Tibial nerve (tissue), 4 donors: ENCODE measurements around the gene POLDIP2. TPM values are rescaled to one million over a fixed set of nuclear protein-coding genes. Genes with fewer than 3 reads are reported as not detected.

ENCODE experiments used
- DNase-seq, 2 donors: peaks; one replicate each; pipeline ENCODE4 v3.0.0-alpha.2; 2019; ENCODE audit warnings: low spot score in 2 of 2
- H3K27ac ChIP-seq, 4 donors: fragments of 200-600 bp; sonication (generic) in 3 of 4; one replicate each; pipeline ENCODE4 v1.5.1; 2017 to 2019; ENCODE audit warnings: mild to moderate bottlenecking in 1 of 4
- H3K27me3 ChIP-seq, 2 donors: fragments of 200-600 bp; sonication (generic) in 1 of 2; one replicate each; pipeline versions ENCODE4 v1.5.1 to v1.6.0; 2017 to 2019
- H3K36me3 ChIP-seq, 3 donors: fragments of 200-600 bp; sonication (generic); one replicate each; pipeline ENCODE4 v1.5.1; 2018 to 2019
- H3K4me1 ChIP-seq, 4 donors: fragments of 200-600 bp; sonication (generic) in 3 of 4; one replicate each; pipeline ENCODE4 v1.5.1; 2017 to 2019
- H3K4me3 ChIP-seq, 4 donors: fragments of 200-600 bp; sonication (generic) in 3 of 4; one replicate each; pipeline ENCODE4 v1.5.1; 2017 to 2019; ENCODE audit warnings: mild to moderate bottlenecking in 1 of 4, moderate library complexity in 1 of 4
- H3K9me3 ChIP-seq, 4 donors: fragments of 200-600 bp; sonication (generic) in 3 of 4; one replicate each; pipeline ENCODE4 v1.5.1; 2017 to 2019
- EP300 ChIP-seq, 2 donors: sonication (generic); formaldehyde crosslinking; IDR thresholded peaks; one replicate each; pipeline ENCODE4 v1.6.1; 2017; ENCODE audit warnings: antibody characterized with exemption in 2 of 2, mild to moderate bottlenecking in 1 of 2
- POLR2A ChIP-seq, 2 donors: fragments of 450-650 bp; IDR thresholded peaks; one replicate each; pipeline ENCODE4 v1.6.1; 2017; ENCODE audit warnings: antibody characterized with exemption in 2 of 2, mild to moderate bottlenecking in 2 of 2, moderate library complexity in 2 of 2
- WGBS, 2 donors: methylation state at CpG; one replicate each; pipeline ENCODE4 v1.1.5; 2018; 5-methylcytosine and 5-hydroxymethylcytosine counted together
- total RNA-seq, 4 donors: library from RNA; depleted of rRNA; stranded (reverse); fragments of >200 nt; gene quantifications; one replicate each; pipeline ENCODE4 v1.1.0, GENCODE V29; 2016
- TF ChIP-seq, protein P1 (sequence below), 5 experiments: fragments of 200-600 bp in 3 of 5; fragments of 450-650 bp in 2 of 5; sonication (generic) in 3 of 5; IDR thresholded peaks; one replicate each; pipeline ENCODE4 v1.5.1; 2016 to 2019; ENCODE audit warnings: antibody characterized with exemption in 5 of 5, mild to moderate bottlenecking in 3 of 5, moderate library complexity in 2 of 5

The POLDIP2 gene
- total RNA-seq, 4 donors from 2014 or later: 56.5 to 87.9 (median 66.6) TPM

DNA sequence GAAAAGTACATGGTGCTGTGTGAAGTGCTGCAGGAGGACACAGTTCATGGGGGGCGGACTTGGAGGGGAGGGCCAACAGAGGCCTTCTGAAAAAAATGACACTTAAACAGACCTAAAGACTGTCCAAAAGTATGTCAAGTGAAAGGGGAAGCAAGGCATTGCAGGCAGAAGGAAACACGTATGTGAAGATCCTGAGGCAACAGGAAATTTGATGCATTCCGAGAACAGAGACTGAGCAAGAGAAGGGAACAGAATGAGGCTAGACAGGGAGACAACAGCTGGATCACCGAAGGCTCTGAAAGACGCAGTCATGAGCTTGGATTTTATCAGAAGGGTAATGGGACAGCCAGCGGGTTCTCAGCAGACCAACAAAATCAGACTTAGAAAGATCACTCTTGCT is 23.2 kb downstream of the POLDIP2 start:
- no peak for DNase-seq
- peaks cover 3 to 56% (median 21%) of the 10 kb centered on the region in 4 donors for H3K4me1 ChIP-seq
- peaks cover 0 to 37% (median 3%) of the 10 kb centered on the region in 3 donors for H3K36me3 ChIP-seq
- peak overlapping the region; percentile 60 to 97 (median 78) for H3K4me3 ChIP-seq
- H3K27me3 ChIP-seq: no peaks in the 10 kb centered on the region
- 47 to 49% methylated on average over 6 of the region's 6 CpGs for WGBS, 2 donors
- no peak for TF ChIP-seq EP300 (IDR thresholded peaks at IDR 0.05)
- TF ChIP-seq POLR2A (IDR thresholded peaks at IDR 0.05): no peak
- TF ChIP-seq, protein P1, sequence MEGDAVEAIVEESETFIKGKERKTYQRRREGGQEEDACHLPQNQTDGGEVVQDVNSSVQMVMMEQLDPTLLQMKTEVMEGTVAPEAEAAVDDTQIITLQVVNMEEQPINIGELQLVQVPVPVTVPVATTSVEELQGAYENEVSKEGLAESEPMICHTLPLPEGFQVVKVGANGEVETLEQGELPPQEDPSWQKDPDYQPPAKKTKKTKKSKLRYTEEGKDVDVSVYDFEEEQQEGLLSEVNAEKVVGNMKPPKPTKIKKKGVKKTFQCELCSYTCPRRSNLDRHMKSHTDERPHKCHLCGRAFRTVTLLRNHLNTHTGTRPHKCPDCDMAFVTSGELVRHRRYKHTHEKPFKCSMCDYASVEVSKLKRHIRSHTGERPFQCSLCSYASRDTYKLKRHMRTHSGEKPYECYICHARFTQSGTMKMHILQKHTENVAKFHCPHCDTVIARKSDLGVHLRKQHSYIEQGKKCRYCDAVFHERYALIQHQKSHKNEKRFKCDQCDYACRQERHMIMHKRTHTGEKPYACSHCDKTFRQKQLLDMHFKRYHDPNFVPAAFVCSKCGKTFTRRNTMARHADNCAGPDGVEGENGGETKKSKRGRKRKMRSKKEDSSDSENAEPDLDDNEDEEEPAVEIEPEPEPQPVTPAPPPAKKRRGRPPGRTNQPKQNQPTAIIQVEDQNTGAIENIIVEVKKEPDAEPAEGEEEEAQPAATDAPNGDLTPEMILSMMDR (IDR thresholded peaks at IDR 0.05): no peak
- H3K9me3 ChIP-seq: no peaks in the 10 kb centered on the region
- H3K27ac ChIP-seq: peak overlapping the region in 2 of 4 donors; percentile 94 to 98

DNA sequence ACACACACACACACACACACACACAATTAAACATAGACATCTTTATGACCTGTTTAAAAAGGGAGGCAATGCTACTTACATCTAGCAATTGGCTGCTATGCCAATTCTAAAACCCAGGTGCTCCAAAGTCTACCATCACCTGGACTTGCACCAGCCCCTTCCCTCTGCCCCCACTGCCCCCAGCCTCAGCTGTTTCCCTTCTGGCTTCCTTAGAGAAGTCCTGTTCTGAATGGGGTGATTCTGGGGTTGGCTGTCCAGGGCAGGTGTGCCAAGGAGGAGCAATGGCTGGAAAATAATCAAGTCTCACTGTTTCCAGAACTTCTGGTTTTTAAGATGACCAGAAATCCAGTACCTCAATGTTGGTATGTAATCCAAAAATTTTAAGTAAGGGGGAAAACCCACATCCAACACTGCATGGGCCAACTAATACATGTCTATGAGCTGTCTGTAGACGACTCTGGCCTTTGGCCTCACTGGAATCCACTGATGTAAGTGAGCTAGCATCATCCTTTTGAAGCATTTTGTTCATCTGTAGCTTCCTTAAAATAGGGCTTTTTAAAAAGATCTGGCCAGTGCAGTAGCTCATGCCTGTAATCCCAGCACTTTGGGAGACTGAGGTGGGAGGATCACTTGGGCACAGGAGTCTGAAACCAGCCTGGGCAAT is 24.1 kb downstream of the POLDIP2 start:
- Histone ChIP-seq H3K9me3 (no peaks in the 10 kb centered on the region), H3K27me3 (no peaks in the 10 kb centered on the region), H3K4me3 (no peak overlapping the region), H3K4me1 (peaks cover 3 to 50% (median 21%) of the 10 kb centered on the region in 4 donors), H3K36me3 (peaks cover 0 to 39% (median 5%) of the 10 kb centered on the region in 3 donors), H3K27ac (no peak overlapping the region)
- 42 to 50% methylated on average over 1 of the region's 1 CpG for WGBS, 2 donors
- no peak for DNase-seq
- no peak for TF ChIP-seq EP300 (IDR thresholded peaks at IDR 0.05)
- no peak for TF ChIP-seq POLR2A (IDR thresholded peaks at IDR 0.05)
- TF ChIP-seq, protein P1 (IDR thresholded peaks at IDR 0.05): no peak

DNA sequence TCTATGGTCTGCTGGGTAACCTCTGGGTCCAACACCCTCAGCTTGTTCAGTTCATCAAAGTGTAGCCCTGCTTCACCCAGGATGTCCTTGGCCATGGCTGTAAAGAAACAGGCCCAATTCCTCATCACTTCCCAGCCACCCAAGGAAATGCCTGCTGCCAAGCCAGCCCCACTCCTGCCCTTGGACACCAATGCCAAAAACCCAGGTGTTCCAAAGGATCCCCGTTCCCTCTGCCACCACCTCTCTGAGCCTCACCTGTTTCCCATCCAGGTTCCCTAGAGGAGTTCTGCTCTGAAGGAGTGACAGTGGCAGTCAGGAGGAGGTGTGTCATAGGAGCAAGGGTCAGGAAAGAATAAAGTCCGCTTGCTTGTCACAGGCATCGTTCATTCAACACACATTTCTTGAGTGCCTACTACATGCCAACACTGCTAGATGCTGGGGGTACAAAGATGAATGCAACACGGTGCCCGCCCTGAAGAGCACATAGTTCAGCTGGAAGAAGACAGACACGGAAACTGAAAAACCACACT is 25.4 kb downstream of the POLDIP2 start:
- WGBS, 2 donors: 86 to 90% methylated on average over 6 of the region's 6 CpGs
- peaks cover 0 to 52% (median 5%) of the 10 kb centered on the region in 3 donors for H3K36me3 ChIP-seq

DNA sequence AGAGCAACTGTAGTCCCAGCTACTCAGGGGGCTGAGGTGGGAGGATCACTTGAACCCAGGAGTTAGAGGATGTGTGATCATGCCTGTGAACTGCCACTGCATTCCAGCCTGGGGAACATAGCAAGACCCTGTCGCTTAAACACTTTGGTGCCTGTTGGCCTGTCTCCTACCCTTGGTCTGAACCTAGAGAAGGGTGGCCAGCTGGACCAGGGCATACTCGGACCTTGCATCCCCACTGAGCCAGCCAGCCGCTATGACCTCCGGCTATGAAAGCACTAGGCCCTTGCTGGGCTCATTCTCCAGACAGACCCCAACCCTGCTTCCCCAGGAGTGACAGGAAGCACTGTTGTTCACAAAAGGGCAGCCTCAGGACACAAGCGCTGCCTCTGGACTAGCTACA is 26.7 kb downstream of the POLDIP2 start:
- H3K36me3 ChIP-seq: peaks cover 0 to 64% (median 5%) of the 10 kb centered on the region in 3 donors
- H3K4me3 ChIP-seq: no peak overlapping the region
- 83 to 87% methylated on average over 5 of the region's 5 CpGs for WGBS, 2 donors
- peaks cover 3 to 26% (median 12%) of the 10 kb centered on the region in 4 donors for H3K4me1 ChIP-seq
- no peak for TF ChIP-seq POLR2A (IDR thresholded peaks at IDR 0.05)
- no peak for TF ChIP-seq EP300 (IDR thresholded peaks at IDR 0.05)
- TF ChIP-seq, protein P1 (IDR thresholded peaks at IDR 0.05): no peak
- no peaks in the 10 kb centered on the region for H3K9me3 ChIP-seq
- DNase-seq: no peak
- H3K27me3 ChIP-seq: no peaks in the 10 kb centered on the region
- no peak overlapping the region for H3K27ac ChIP-seq

More for the DNA sequence above, 25.4 kb downstream of the POLDIP2 start:
- no peaks in the 10 kb centered on the region for H3K27me3 ChIP-seq
- H3K27ac ChIP-seq: no peak overlapping the region
- TF ChIP-seq POLR2A (IDR thresholded peaks at IDR 0.05): no peak
- TF ChIP-seq EP300 (IDR thresholded peaks at IDR 0.05): no peak
- TF ChIP-seq, protein P1 (IDR thresholded peaks at IDR 0.05): no peak
- H3K4me1 ChIP-seq: peaks cover 3 to 37% (median 20%) of the 10 kb centered on the region in 4 donors
- no peak for DNase-seq
- no peak overlapping the region for H3K4me3 ChIP-seq
- no peaks in the 10 kb centered on the region for H3K9me3 ChIP-seq

DNA sequence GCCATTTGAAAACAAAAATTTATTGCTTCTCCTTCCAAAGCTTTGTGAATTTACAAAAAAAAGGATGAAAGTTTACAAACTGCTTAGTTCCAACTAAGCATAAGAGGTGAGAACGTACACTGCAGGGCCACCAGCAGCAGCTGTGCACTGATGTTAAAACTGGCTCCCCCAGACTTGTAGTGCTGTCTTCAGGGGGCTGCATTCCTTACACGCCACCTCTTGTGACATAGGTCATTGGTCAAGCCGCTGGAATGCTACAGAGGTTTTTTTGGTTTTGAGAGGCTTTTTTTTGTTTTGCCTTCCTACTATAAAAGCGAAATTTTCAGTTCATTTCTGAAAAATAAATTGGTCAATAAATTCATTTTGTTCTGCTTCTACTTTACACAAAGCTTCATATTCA is 29.0 kb downstream of the POLDIP2 start:
- TF ChIP-seq EP300 (IDR thresholded peaks at IDR 0.05) (no peak), POLR2A (IDR thresholded peaks at IDR 0.05) (no peak)
- TF ChIP-seq, protein P1 (IDR thresholded peaks at IDR 0.05): no peak
- H3K9me3 ChIP-seq: no peaks in the 10 kb centered on the region
- H3K27ac ChIP-seq: no peak overlapping the region
- DNase-seq: no peak
- peaks cover 0 to 11% (median 1%) of the 10 kb centered on the region in 4 donors for H3K4me1 ChIP-seq
- H3K4me3 ChIP-seq: no peak overlapping the region
- no peaks in the 10 kb centered on the region for H3K27me3 ChIP-seq
- peaks cover 0 to 66% (median 5%) of the 10 kb centered on the region in 3 donors for H3K36me3 ChIP-seq
- WGBS, 2 donors: 38 to 42% methylated on average over 4 of the region's 4 CpGs
